Testis (tissue), 3 donors: ENCODE data around the gene MYOCD. TPM values are rescaled to one million over a fixed set of nuclear protein-coding genes. Genes with fewer than 3 reads are reported as not detected.

ENCODE experiments used
- DNase-seq: peaks from one replicate; pipeline ENCODE4 v3.0.0-alpha.2; 2019
- H3K27ac ChIP-seq, 2 donors: fragments of 200-600 bp; sonication (generic); one replicate each; pipeline ENCODE4 v1.5.1; 2019
- H3K27me3 ChIP-seq: fragments of 200-600 bp; sonication (generic); one replicate; pipeline ENCODE4 v1.5.1; 2019
- H3K36me3 ChIP-seq: fragments of 200-600 bp; sonication (generic); one replicate; pipeline ENCODE4 v1.5.1; 2017; ENCODE audit warnings: low read depth; ENCODE audit errors: missing control alignments
- H3K4me1 ChIP-seq: fragments of 200-600 bp; sonication (generic); one replicate; pipeline ENCODE4 v1.5.1; 2019
- H3K4me3 ChIP-seq, 2 donors: fragments of 200-600 bp; sonication (generic); one replicate each; pipeline ENCODE4 v1.5.1; 2017 to 2019
- H3K9me3 ChIP-seq: fragments of 200-600 bp; sonication (generic); one replicate; pipeline ENCODE4 v1.5.1; 2017
- POLR2A ChIP-seq: fragments of 450-650 bp; IDR thresholded peaks from one replicate; pipeline ENCODE4 v1.6.1; 2017; ENCODE audit warnings: antibody characterized with exemption, mild to moderate bottlenecking, moderate library complexity
- WGBS, 2 donors: methylation state at CpG; one replicate each; pipeline ENCODE4 v1.1.5; 2018; 5-methylcytosine and 5-hydroxymethylcytosine counted together
- intact Hi-C: fragments of 100-400 bp; cut with DNase I; formaldehyde crosslinking; loops from one replicate; pipeline ENCODE4 v1.15.1; 2023; ENCODE audit warnings: low total_unique reads
- polyA plus RNA-seq: library from polyadenylated mRNA; stranded (reverse); fragments of 350-450 nt; fragmentation: Illumina TruSeq; extraction: RNeasy Lipid Tissue Mini Kit (QIAGEN cat#74804); gene quantifications from one replicate; pipeline ENCODE4 v1.2.3, GENCODE V29; 2014; ENCODE audit warnings: low read depth, low replicate concordance; ENCODE audit not compliant: insufficient read depth
- total RNA-seq, 2 donors: library from RNA; depleted of rRNA; stranded (reverse); fragments of >200 nt; gene quantifications; one replicate each; pipeline ENCODE4 v1.2.3, GENCODE V29; 2016
- TF ChIP-seq, protein P1 (sequence below), 3 experiments: fragments of 450-650 bp in 2 of 3; fragments of 200-600 bp in 1 of 3; sonication (generic) in 1 of 3; IDR thresholded peaks; one replicate each; pipeline ENCODE4 v1.5.1; 2016 to 2019; ENCODE audit warnings: antibody characterized with exemption in 3 of 3, mild to moderate bottlenecking in 2 of 3, moderate library complexity in 1 of 3

MYOCD gene
- total and polyA plus RNA-seq, 3 donors from 2014 or later = 7.3 to 13.3 (median 7.6) TPM

GRCh38 chr17:12680407-12680897 is 14.8 kb downstream of the MYOCD start:
- no peaks in the 10 kb centered on the region for H3K4me1 ChIP-seq
- no peak overlapping the region for H3K27ac ChIP-seq
- H3K27me3 ChIP-seq = no peaks in the 10 kb centered on the region
- DNase-seq = no peak
- intact Hi-C loops = no loop called here
- no peak overlapping the region for H3K4me3 ChIP-seq
- 55 to 62% methylated on average over 11 to 14 of the region's 14 CpGs for WGBS, 2 donors
- no peaks in the 10 kb centered on the region for H3K9me3 ChIP-seq
- TF ChIP-seq POLR2A = no peak
- TF ChIP-seq, protein P1, sequence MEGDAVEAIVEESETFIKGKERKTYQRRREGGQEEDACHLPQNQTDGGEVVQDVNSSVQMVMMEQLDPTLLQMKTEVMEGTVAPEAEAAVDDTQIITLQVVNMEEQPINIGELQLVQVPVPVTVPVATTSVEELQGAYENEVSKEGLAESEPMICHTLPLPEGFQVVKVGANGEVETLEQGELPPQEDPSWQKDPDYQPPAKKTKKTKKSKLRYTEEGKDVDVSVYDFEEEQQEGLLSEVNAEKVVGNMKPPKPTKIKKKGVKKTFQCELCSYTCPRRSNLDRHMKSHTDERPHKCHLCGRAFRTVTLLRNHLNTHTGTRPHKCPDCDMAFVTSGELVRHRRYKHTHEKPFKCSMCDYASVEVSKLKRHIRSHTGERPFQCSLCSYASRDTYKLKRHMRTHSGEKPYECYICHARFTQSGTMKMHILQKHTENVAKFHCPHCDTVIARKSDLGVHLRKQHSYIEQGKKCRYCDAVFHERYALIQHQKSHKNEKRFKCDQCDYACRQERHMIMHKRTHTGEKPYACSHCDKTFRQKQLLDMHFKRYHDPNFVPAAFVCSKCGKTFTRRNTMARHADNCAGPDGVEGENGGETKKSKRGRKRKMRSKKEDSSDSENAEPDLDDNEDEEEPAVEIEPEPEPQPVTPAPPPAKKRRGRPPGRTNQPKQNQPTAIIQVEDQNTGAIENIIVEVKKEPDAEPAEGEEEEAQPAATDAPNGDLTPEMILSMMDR (IDR thresholded peaks at IDR 0.05) = no peak
- H3K36me3 ChIP-seq = no peaks in the 10 kb centered on the region

DNA sequence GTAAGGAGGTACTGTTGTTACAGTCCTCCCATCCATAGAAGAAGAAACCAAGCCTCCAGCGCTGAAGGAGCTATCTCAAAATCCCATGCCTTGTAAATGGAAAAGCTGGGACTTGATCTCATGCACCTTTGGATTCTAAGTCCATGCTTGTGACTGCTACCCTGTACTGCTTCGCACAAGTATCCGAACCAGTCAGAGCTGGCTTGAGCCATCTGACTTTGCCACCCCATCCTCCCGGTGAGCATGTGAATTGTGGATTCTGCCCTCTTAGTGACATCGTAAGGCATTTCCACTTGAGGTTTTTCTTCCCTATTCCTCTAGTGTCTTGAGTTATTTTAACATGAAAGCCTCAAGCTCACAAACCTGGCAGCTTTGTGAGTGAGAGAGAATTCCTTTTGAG is 15.3 kb downstream of the MYOCD start:
- 88 to 91% methylated on average over 4 to 5 of the region's 5 CpGs for WGBS, 2 donors
- H3K4me1 ChIP-seq = no peaks in the 10 kb centered on the region
- no peaks in the 10 kb centered on the region for H3K9me3 ChIP-seq
- DNase-seq = no peak
- TF ChIP-seq, protein P1 (IDR thresholded peaks at IDR 0.05) = no peak
- no peak for TF ChIP-seq POLR2A
- no peak overlapping the region for H3K4me3 ChIP-seq
- no peaks in the 10 kb centered on the region for H3K36me3 ChIP-seq
- no peak overlapping the region for H3K27ac ChIP-seq
- intact Hi-C loops = no loop called here
- H3K27me3 ChIP-seq = no peaks in the 10 kb centered on the region

DNA sequence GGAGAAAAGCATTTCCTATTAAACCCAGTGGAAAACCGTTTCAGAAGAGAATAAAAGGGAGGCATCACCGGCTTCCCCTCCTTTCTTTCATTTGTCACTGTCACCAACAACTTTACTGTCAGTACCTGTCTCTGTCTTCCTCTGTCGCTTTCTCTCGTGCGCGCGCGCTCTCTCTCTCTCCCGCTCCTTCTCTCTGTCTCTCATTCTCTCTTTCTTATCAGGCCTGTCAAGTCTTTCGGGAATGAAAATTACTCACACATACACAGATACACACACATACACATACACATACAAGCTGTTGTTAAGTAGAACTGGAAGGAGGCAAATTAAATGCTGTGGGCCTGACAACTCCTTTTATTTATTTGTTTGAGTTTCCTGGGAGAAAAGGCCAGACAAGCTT is 17.6 kb downstream of the MYOCD start:
- Histone ChIP-seq H3K4me3 (no peak overlapping the region), H3K36me3 (no peaks in the 10 kb centered on the region), H3K27me3 (no peaks in the 10 kb centered on the region), H3K4me1 (no peaks in the 10 kb centered on the region), H3K9me3 (no peaks in the 10 kb centered on the region), H3K27ac (no peak overlapping the region)
- TF ChIP-seq, protein P1 (IDR thresholded peaks at IDR 0.05) = no peak
- no peak for TF ChIP-seq POLR2A
- no peak for DNase-seq
- intact Hi-C loops = no loop called here
- 62 to 87% methylated on average over 10 of the region's 10 CpGs for WGBS, 2 donors

DNA sequence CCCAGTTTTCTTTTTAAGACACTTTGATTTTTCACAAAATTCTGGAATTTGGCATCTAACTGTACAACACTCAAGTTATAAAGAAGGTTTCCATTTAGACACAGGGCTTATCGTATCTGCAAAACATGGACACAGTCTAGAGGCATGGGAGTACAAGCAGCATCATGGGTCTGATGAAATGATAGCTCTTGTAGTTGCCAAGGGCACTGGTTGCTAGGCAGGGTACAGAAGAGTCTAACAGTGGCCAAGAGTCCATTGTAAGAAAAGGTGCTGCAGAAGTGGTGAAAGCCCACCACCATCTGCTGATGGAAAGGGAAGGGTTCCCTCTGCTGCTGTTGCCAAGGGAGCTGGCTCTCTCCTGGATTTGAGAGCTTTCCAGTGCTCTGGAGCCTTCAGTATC is 20.8 kb downstream of the MYOCD start:
- Histone ChIP-seq H3K27me3 (no peaks in the 10 kb centered on the region), H3K4me3 (no peak overlapping the region), H3K9me3 (no peaks in the 10 kb centered on the region), H3K27ac (no peak overlapping the region), H3K4me1 (no peaks in the 10 kb centered on the region), H3K36me3 (no peaks in the 10 kb centered on the region)
- 91 to 100% methylated on average over 1 of the region's 1 CpG for WGBS, 2 donors
- TF ChIP-seq, protein P1 (IDR thresholded peaks at IDR 0.05) = no peak
- no peak for TF ChIP-seq POLR2A
- intact Hi-C loops = no loop called here
- no peak for DNase-seq

GRCh38 chr17:12688382-12688781 is 22.7 kb downstream of the MYOCD start:
- Histone ChIP-seq H3K4me3 (no peak overlapping the region), H3K27me3 (no peaks in the 10 kb centered on the region), H3K4me1 (no peaks in the 10 kb centered on the region), H3K9me3 (no peaks in the 10 kb centered on the region), H3K36me3 (no peaks in the 10 kb centered on the region), H3K27ac (no peak overlapping the region)
- TF ChIP-seq, protein P1 (IDR thresholded peaks at IDR 0.05) = no peak
- TF ChIP-seq POLR2A = no peak
- intact Hi-C loops = no loop called here
- DNase-seq = no peak
- WGBS, 2 donors = 86 to 88% methylated on average over 3 of the region's 3 CpGs
